Measurements from ENCODE around the gene VSX2.

GRCh38 chr14:74218462-74218861 is 20.8 kb upstream of the VSX2 start:
- TF ChIP-seq CTCF (IDR thresholded peaks at IDR 0.05; ENCODE audit: insufficient read depth, low read depth, low read length) (no peak), EZH2 (IDR thresholded peaks at IDR 0.05; ENCODE audit: insufficient read depth, low read length) (no peak)
